ENCODE results near the gene CDC14A. TPM values are rescaled to one million over a fixed set of nuclear protein-coding genes. Genes with fewer than 3 reads are reported as not detected.

The CDC14A gene
- total RNA-seq, 1 donor from 2014 or later, result 0.79 TPM

DNA sequence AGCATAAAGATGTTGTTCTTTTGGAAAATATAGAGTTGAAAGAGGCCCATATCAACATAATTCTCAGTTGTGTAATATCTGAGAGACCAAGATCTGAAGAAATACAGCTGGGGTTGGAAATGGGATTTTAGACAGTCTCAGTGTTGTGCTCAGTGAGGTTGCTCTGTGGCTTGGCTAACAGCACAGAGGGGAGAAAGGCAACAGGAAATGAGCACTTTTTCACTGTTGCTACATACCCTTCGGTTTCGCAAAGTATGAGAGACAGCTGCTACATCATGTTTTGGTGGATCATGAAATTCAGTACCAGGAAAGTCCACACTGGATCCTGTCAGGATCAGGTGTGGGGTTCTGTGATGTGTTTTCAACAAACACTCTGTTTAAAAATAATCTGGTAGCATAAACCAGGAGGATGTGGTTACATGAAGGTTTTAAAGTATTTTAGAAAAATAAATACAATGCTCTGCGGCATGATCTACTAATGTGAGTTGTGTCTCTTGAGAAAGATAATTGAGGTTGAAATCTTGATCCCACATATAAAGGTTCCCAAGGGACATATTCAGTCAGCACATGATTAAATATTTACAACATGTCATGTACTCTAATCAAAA, 178.7 kb downstream of the CDC14A start:
- TF ChIP-seq, protein P1, sequence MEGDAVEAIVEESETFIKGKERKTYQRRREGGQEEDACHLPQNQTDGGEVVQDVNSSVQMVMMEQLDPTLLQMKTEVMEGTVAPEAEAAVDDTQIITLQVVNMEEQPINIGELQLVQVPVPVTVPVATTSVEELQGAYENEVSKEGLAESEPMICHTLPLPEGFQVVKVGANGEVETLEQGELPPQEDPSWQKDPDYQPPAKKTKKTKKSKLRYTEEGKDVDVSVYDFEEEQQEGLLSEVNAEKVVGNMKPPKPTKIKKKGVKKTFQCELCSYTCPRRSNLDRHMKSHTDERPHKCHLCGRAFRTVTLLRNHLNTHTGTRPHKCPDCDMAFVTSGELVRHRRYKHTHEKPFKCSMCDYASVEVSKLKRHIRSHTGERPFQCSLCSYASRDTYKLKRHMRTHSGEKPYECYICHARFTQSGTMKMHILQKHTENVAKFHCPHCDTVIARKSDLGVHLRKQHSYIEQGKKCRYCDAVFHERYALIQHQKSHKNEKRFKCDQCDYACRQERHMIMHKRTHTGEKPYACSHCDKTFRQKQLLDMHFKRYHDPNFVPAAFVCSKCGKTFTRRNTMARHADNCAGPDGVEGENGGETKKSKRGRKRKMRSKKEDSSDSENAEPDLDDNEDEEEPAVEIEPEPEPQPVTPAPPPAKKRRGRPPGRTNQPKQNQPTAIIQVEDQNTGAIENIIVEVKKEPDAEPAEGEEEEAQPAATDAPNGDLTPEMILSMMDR (IDR thresholded peaks at IDR 0.05; ENCODE audit: insufficient read depth, low read length, severe bottlenecking), result no peak
- no peak overlapping the region for H3K4me3 ChIP-seq (ENCODE audit: low read depth, low read length)
- DNase-seq (ENCODE audit: low read depth) (peak; percentile 22), FAIRE-seq (no peak)
- H3K36me3 ChIP-seq (ENCODE audit: control insufficient read depth, insufficient read depth, low read length), result no peaks in the 10 kb centered on the region
- H3K27me3 ChIP-seq (ENCODE audit: control insufficient read depth, insufficient read depth, low read length), result no peaks in the 10 kb centered on the region

- TF ChIP-seq, protein P1 (IDR thresholded peaks at IDR 0.05; ENCODE audit: insufficient read depth, low read length, severe bottlenecking), result no peak
- Histone ChIP-seq H3K27me3 (ENCODE audit: control insufficient read depth, insufficient read depth, low read length) (peaks cover 1% of the 10 kb centered on the region), H3K4me3 (ENCODE audit: low read depth, low read length) (no peak overlapping the region), H3K36me3 (ENCODE audit: control insufficient read depth, insufficient read depth, low read length) (no peaks in the 10 kb centered on the region)
- DNase-seq (ENCODE audit: low read depth), result no peak
- FAIRE-seq, result no peak
Observed at GRCh38 chr1:100532645-100533044, 180.3 kb downstream of the CDC14A start.

DNA sequence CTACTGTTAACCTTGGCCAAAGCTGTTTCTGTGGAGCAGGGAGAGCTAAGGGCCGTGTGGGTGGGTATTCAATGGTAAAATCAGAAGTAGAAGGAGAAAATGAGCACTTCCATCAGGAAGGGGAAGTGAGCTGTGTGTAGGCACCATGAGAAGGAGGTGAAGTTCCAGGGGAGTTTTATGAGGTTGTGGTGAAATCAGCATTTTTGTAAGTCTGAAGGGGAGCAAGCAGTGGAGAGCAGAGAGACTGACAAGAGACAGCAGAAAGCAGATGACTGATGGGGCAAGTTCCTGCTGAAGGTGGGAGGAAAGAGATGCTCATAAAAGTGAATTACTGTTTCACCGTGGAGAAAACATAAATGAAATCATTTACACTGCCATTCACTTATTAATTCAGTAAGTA, 183.0 kb downstream of the CDC14A start:
- TF ChIP-seq, protein P1 (IDR thresholded peaks at IDR 0.05; ENCODE audit: insufficient read depth, low read length, severe bottlenecking), result no peak
- Histone ChIP-seq H3K36me3 (ENCODE audit: control insufficient read depth, insufficient read depth, low read length) (no peaks in the 10 kb centered on the region), H3K27me3 (ENCODE audit: control insufficient read depth, insufficient read depth, low read length) (peaks cover 21% of the 10 kb centered on the region), H3K4me3 (ENCODE audit: low read depth, low read length) (no peak overlapping the region)
- peak; percentile 79 for FAIRE-seq
- DNase-seq (ENCODE audit: low read depth), result no peak

GRCh38 chr1:100536031-100536430, 183.7 kb downstream of the CDC14A start:
- Histone ChIP-seq H3K36me3 (ENCODE audit: control insufficient read depth, insufficient read depth, low read length) (no peaks in the 10 kb centered on the region), H3K27me3 (ENCODE audit: control insufficient read depth, insufficient read depth, low read length) (peaks cover 21% of the 10 kb centered on the region), H3K4me3 (ENCODE audit: low read depth, low read length) (no peak overlapping the region)
- FAIRE-seq (no peak), DNase-seq (ENCODE audit: low read depth) (no peak)
- TF ChIP-seq, protein P1 (IDR thresholded peaks at IDR 0.05; ENCODE audit: insufficient read depth, low read length, severe bottlenecking), result no peak

DNA sequence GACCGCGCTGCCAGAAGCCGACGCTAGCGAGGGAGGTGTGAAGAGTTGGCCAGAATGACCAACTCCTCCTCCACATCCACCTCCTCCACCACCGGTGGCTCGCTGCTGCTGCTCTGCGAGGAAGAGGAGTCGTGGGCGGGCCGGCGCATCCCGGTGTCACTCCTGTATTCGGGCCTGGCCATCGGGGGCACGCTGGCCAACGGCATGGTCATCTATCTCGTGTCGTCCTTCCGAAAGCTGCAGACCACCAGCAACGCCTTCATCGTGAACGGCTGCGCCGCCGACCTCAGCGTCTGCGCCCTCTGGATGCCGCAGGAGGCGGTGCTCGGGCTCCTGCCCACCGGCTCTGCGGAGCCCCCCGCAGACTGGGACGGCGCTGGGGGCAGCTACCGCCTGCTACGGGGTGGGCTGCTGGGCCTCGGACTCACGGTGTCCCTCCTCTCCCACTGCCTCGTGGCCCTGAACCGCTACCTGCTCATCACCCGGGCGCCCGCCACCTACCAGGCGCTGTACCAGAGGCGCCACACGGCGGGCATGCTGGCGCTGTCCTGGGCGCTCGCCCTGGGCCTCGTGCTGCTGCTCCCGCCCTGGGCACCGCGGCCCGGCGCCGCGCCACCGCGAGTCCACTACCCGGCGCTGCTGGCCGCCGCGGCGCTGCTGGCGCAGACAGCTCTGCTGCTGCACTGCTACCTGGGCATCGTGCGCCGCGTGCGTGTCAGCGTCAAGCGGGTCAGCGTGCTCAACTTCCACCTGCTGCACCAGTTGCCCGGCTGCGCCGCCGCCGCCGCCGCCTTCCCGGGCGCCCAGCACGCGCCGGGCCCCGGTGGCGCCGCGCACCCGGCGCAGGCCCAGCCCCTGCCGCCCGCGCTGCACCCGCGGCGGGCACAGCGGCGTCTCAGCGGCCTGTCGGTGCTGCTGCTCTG, 186.9 kb downstream of the CDC14A start:
- H3K27me3 ChIP-seq (ENCODE audit: control insufficient read depth, insufficient read depth, low read length), result peaks cover 23% of the 10 kb centered on the region
- TF ChIP-seq, protein P1 (IDR thresholded peaks at IDR 0.05; ENCODE audit: insufficient read depth, low read length, severe bottlenecking), result no peak
- no peak for DNase-seq (ENCODE audit: low read depth)
- H3K4me3 ChIP-seq (ENCODE audit: low read depth, low read length), result peak overlapping the region; percentile 18
- no peaks in the 10 kb centered on the region for H3K36me3 ChIP-seq (ENCODE audit: control insufficient read depth, insufficient read depth, low read length)
- no peak for FAIRE-seq
